Glomerular endothelial cell (primary cell): ENCODE measurements around the gene TNK2. TPM values are rescaled to one million over a fixed set of nuclear protein-coding genes. Genes with fewer than 3 reads are reported as not detected.

Experiments
- DNase-seq: peaks from one replicate; pipeline ENCODE4 v3.0.0-alpha.2; 2011; ENCODE audit warnings: low read depth, low spot score; ENCODE audit errors: extremely low read depth
- total RNA-seq: library from RNA; depleted of rRNA; stranded (reverse); fragments of >200 nt; gene quantifications from 2 replicates; pipeline ENCODE4 v1.2.3, GENCODE V29; 2015

TNK2 gene
- total RNA-seq, 1 donor from 2014 or later, result 40.9 TPM

DNA sequence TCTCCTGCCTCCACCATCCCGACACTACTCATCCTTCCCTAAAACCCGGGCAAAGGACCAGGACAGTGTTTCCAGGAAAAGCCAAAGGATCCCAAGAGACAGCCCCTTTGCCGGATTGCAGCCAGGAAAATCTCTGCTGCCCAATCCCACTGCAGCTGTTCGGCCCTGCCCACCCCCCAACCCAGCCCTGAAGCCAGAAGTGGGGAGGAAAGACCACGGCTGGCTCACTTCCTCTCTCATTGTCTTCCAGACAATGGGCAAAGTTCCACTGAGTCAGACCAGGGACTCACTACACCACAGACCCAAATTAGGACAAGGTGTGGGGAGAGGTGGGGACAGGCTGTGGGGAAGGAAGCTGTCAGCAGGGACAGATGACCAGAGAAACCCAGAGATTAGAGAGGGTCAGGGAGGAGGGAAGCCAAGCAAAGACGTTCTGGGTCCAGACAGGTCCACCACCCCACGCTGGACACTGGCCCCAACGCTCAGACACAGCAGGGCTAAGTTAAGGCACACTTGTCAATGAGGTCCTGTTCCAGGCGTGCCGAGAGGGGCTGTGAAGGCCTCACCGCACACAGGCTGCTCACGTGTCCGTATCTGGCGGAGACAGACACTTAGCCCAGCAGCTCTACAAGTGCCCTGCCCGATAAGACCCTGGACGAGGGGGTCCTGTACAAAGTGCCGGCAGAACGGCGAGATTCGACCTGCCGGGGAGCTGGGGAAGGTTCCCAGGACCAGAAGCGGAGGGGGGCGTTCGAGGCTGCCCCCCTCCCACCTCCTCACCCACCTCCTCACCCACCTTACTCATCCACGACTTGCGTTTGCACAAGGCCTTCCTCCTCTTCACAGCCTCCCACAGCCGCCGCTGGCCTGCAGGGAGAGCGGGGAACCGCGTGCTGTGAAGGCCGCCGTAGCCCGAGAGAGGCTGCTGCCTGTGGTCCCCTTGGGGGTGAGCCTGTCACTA, 21.9 kb downstream of the TNK2 start:
- peak; percentile 64 for DNase-seq

DNA sequence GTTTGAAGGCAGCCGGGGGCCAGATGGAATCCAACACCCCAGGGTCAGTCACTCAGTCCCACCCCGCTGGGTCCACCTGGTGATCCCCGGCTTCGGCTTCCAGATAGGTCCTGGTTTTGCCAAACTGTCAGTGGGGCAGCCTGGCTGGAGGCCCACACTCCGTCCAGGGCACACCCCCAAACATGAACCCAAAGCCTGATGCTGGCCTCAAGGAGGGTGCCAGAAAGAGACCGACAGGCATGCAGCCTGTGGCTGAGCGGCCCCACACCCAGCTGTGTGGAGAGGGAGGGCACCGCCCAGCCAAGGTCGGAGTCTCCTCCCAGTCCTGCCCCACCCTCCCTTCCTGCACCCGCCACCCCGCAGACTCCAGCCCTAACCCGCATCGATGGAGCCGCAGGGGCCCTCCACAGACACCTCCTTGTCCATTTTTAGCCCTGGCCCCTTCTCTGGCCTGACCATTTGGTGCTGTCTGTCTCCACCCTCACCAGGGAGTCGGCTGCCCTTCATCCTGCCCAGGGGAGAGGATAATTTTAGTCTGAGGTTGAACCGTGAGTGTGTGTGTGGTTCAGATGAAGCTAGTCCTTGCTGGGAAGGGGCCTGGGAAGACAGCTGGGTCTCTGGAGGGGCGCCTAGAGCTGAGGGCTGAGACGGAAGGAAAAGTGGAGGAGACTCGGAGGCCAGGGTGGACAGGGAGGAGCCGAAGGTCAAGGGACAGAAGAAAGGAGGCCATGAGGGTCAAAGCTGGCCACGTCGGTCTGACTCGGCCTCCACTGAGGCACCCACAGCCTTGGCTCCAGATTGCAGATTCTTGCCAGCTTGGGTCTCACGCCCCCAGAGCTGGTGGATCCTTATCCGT, 23.1 kb downstream of the TNK2 start:
- DNase-seq, result no peak

DNA sequence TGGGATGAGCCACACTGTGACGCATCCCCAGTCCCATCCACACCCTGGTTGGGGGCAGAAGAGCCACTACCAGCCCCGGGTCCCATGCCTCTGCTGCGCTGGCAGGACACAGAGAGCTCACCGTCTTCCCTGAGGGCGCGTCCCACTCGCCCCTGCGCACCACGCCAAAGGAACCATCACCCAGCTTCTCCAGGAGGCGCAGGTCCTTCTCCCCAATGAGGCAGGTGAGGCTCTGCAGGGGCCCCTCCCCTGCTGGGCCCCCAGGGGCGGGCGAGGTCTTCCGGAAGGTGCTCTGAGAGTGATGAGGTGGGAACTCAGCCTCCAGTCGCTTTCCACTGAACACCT, 23.7 kb downstream of the TNK2 start:
- no peak for DNase-seq

DNA sequence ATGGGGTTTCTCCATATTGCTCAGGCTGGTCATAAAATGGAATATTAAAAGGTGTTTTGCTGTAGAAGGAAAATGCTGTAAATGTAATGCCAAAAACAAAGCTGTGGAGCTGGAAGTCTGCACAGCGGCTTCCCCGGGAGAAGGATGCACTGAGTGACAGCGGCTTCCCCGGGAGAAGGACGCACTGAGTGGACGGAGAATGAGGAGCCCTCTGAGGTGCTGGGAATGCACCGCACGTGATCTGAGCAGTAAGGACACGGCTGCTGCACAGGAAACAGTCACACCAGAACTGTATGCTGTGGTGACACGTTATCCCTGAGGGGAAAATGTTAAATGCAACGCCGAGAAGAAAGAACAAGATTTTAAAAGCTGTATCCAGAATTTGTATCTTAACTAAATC, 24.6 kb downstream of the TNK2 start:
- no peak for DNase-seq

DNA sequence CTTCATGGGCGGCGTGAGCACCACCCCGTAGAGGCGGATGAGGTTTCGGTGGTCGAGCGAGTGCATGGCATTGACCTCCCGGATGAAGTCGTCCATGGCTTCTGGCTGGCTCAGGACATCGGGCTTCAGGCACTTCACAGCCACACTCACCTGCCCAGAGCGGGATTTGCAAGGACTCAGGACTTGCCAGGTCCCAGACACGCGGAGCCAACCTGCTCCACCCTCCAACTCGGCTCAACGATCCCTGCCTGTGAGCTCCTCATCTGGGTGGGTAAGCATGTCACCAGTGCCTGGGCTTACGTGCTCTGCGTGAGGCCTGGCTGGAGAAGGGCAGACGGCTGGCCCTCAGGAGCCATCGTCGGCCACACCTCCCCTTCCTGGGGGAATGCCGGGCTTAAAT, 25.2 kb downstream of the TNK2 start:
- no peak for DNase-seq

DNA sequence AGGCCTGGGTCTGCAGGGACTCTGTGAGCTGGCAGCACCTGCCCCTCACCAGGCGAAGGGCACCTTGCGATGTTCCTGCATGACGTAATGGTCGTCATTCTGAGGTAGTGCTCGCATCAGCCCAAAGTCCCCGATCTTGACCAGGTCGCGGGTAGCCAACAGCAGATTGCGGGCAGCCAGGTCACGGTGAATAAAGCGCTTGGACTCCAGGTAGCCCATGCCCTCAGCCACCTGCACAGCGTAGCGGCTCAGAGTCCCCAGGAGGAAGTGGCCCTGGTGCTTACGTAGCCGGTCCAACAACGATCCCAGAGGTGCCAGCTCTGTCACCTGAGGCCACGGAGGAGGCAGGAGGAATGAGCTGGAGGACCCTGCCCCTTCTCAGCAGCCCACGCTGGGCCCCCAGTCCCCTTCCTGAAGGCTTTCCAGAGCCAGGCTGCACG, 26.3 kb downstream of the TNK2 start:
- DNase-seq, result no peak

DNA sequence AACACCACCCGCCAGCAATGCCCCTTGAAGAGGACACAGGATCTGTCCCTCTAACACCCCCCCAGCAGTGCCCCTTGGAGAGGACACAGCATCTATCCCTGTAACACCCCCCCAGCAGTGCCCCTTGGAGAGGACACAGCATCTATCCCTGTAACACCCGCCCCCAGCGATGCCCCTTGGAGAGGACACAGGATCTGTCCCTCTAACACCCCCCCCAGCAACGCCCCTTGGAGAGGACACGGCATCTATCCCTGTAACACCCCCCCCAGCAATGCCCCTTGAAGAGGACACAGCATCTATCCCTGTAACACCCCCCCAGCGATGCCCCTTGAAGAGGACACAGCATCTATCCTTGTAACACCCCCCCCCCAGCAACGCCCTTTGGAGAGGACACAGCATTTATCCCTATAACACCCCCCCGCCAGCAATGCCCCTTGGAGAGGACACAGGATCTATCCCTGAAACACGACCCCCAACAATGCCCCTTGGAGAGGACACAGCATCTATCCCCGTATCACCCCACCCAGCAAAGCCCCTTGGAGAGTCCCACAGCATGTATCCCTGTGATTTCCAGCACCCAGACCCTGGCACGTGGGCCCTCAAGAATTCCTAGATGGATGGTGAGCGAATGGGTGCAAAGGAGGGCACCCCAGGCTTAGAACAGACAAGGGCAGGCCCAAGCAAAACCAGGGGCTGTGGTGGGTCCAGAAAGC, 26.9 kb downstream of the TNK2 start:
- no peak for DNase-seq

DNA sequence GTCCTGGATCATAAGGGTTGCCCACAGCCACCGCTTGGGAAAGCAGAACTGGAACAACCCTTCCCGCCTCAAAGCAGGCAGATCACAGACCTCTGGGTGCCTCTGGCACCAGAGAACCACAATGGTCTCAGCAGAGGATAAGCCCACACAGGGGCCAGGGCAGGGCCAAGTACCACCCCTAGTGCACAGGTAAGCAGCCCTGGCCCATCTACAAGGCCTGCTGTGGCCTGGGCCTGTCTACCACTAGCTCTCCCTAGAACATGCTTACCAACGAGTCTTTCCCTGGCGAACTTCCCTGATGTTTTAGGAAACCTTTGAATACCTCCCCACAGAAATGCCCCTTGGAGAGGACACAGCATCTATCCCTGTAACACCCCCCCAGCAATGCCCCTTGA, 28.3 kb downstream of the TNK2 start:
- DNase-seq, result no peak

DNA sequence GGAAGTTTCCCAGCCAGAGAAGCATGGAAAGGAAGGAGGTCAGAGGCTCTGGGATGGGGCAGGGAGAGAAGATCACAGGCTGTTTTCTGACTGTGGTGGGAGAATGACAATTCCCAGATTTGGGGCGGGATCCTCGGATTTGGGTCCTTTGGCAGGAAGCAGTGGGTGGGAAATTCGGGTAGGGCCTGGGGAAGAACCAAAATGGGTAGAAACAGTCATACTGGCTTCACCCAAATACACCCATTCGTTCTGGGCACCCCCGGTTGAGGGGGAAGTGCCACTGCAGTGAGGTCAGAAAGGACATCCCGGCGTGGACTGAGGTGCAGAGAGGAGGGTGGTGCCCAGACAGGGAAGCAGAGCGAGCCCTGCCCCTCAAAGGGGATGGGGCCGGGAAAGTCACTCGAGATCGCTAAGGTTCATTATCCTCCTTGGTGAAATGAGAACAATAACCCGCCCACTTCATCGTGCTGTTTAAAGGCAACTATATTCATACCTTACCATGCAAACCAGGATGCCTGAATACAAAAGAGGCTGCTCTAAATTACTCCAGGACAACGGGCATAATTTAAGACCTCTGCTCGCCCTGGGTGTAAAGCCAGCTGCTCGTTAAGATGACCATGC, 28.8 kb downstream of the TNK2 start:
- DNase-seq, result no peak

DNA sequence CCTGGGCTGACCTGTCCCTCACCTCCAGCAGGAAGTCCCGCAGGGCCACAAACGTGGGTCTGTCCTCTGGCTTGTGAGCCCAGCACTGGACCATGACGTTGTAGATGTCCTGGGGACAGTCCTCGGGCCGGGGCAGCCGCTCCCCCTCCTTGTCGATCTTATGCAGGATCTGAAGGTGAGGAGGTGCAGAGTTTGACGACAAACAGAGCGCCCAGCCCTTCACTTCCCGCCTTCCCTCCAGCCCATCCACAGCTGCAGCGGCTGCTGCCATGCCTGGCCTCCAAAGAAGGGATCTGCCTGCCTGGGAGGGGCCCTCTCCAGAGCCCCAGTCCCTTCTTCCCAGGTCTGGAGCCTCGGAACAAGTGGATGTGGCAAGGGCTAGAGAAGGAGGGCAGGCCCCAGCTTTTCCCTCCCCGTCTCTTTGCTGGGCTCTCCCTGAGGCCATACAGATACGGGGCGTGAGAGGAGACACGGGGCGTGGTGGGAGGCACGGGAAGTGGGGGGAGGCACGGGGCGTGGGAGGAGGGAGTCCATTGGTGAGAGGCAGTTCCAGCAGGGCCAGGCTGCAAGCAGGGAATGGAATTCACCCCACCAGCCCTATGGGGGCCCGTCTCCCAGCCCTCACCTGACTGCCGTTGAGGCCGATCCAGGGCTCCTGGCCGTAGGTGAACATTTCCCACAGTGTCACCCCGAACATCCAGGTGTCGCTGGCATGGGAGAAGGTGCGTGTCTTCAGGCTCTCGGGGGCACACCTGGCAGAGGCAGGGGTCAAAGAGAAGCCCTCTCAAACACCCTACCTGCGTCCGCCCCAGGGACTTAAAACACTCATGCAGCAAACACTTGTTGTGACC, 29.7 kb downstream of the TNK2 start:
- DNase-seq, result no peak

DNA sequence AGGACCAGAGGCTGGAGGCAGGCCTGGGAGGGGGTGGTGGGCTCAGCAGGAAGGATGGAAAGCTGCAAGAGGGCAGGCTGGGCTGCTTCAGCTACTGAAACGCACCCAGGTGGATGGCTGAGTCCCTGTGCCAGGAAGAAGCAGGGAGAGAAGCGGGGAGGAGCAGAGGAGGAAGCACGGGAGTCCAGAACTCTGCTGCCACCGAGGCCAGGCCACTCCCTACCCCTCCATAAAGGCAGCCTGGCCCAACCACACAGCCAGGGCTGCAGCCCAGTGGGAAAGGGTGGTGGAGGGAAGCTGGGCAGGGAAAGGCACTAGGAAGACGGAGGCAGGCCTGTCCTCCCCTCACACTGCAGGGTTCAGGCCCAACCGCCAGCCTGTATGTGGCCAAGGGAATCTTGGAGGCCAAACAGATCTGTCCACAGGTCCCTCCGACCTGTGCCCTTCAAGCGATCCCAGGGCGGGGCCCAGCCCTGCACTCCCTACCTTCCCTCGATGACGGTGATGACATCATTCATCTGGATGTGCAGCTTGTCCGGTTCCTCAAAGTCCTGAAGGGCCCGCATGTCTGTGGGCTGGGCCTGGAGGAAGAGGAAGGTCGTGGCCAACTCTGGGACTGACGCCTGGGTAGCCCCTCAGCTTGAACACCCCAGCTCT, 30.5 kb downstream of the TNK2 start:
- no peak for DNase-seq

DNA sequence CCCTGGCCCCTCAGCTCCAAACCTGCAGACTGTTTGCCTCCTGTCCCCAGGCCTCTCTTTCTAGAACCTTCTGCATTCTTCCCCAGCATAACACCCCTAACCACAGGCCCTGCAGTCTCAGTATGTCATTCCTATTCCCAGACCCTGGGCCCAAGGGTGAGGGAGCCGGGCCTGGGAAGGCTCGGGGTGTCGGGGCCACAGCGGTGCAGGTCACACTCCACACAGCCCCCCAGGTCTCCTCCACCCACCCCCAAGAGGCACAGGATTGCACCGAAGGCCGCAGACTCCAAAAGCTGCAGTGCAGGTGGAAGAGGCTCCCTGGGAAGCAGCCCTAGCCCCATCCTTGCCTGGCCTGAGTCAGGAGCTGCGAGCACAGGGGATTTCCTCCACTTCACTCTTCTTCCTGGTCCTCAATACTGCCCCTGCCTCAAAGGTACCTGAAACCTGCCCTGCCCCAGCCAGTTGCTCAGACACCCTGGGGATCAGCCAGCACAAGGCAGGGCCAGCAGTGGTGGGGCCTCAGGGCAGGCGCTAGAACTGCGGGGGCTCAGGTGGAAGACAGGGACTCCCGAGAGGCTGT, 31.1 kb downstream of the TNK2 start:
- no peak for DNase-seq

DNA sequence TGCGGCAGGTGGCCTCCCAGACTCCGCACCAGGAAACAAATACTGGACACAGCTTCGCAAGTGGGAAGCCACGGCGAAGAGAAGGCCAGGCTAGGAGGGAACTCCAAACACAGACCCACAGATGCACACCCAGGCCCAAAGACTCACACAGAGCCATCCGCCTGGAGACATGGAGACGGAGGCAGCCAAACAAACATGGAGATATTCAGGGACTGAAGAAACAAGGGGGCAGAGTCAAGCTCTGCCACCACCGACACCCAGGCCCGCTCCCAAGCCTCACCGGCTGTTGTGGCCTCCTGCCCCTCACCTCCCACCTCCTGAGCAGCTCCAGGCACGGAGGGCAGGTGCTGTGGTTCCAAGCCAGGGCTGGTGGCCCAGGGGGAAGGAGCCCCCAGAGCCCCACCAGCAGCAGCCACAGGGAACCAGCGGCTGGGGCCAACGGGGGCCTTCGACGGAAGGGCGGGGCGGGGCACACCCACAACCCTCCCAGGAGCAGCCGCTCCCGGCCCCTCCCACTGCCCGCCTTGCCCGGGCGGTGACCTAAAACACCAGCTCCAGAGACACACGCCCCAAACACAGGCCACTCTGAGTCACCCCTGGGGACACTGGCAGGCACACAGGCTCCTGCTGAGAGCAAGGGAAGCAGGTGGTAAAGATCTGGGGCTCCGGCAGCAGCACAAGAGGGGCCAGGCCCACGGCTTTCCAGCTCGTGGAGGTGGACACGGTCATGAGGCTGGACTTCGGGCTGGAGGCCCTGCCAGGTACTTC, 31.9 kb downstream of the TNK2 start:
- no peak for DNase-seq

DNA sequence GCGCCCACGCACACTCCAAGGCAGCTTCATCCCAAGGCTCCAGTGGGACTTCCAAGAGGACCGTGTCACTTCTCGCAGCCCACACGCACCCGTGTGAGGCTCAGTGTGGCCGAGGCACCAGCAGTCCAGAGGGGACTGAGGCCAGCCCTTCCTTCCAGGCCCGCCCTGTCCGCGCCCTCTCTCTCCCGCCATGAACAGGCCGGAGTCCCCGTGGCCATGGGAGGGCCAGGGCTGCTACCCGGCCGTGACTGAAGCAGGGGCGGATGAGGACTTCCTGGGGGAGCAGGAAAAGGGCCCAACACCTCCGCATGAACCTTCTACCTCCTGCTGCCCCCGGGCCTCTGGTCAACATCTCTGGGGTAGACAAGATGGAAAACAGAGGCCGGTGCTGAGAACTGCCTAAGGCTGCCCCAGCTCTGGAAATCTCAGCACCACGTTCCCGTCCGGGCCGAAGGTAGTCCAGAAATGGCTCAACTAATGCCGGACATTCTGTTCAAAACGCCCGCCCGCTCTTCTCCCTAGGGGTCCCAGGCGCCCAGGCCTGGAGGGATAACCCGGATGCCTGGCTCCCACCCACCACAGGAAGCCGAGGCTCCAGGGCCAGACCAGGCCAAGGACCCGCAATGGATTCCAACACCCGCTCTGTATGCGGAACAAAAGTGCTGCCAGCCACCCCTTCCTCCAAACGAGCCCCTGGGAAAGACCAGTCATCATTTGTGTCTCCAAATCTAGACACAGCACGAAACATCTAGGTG, 32.7 kb downstream of the TNK2 start:
- no peak for DNase-seq

DNA sequence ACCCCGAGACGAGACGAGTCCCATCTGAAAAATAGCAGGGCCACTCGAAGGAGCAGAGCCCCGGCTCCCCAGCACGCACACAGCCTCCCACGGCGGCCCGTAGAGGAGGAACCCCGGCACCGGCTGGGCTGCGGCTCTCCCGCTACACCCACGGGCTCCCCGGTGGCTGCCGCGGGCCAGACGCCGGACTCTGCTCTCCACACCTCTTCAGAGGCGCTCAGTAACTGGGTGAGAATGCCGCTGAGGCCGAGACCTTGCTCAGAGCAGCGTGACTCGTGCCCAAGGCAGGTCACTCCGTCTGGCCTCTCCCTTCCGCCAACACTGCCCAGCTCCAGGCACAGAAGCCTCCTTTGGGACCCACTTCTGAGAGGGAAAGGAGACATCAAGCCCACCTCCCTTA, 34.4 kb downstream of the TNK2 start:
- DNase-seq, result no peak

DNA sequence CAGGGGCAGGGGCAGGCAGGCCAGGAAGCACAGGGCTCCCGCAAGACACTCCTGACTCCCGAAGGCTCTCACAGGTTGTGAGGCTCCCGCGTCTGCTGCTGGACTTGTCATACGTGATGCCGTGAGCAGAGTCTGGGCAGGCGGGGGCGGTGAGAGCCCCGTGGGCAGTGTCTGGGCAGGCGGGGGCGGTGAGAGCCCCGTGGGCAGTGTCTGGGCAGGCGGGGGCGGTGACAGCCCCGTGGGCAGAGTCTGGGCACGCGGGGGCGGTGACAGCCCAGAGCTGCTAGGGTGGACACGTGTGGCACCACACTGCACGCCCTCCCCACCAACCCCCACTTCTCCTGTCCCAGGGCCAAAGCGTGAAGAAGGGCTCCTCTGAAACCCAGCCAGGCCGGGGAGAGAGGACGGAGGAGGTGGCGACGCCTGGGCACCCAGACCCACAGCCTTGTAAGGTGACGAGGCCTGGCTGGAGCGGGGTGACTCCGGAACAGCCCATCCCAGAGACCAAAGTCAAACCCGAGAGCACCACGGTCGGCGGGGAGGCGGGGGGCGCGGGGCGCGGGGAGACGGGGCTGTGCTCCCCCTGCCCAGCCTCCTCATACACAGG, 35.0 kb downstream of the TNK2 start:
- no peak for DNase-seq

DNA sequence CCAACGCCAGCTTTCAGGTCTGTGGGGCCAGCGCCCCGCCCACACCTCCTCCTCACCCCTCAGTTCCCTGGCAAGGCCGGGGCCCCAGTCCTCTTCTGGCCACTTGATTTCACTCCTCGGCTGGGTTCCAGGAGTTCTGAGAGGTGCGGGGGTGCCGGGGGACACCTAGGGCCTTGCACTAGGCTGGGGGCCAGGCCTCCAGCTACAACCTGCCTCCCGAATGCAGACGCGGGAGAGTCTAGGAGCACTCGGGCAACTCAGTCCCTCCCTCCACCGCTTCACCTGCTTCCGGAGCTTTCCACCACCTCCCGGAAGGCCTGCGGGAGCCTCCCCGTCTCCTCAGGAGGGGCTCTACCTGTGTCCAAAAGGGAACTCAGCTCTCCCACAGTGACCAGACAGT, 35.6 kb downstream of the TNK2 start:
- no peak for DNase-seq
